ENCODE results near the gene CIB4.

Gene CIB4

GRCh38 chr2:26642429-26642828, 1.3 kb upstream of the CIB4 start:
- no peak for DNase-seq (ENCODE audit: low spot score)

- DNase-seq (ENCODE audit: low spot score), result no peak
Measured at GRCh38 chr2:26640331-26640745, 828 bp downstream of the CIB4 start.

GRCh38 chr2:26639685-26640243, 1.4 kb downstream of the CIB4 start:
- DNase-seq (ENCODE audit: low spot score), result no peak

GRCh38 chr2:26637811-26638310, 3.3 kb downstream of the CIB4 start:
- DNase-seq (ENCODE audit: low spot score), result no peak

- DNase-seq (ENCODE audit: low spot score), result no peak
Measured at GRCh38 chr2:26636935-26637334, 4.2 kb downstream of the CIB4 start.

- no peak for DNase-seq (ENCODE audit: low spot score)
Measured at GRCh38 chr2:26635401-26635800, 5.8 kb downstream of the CIB4 start.

- DNase-seq (ENCODE audit: low spot score), result no peak
Measured at GRCh38 chr2:26634636-26635230, 6.4 kb downstream of the CIB4 start.

- no peak for DNase-seq (ENCODE audit: low spot score)
Measured at GRCh38 chr2:26633993-26634595, 7.1 kb downstream of the CIB4 start.

- no peak for DNase-seq (ENCODE audit: low spot score)
Measured at GRCh38 chr2:26633351-26633945, 7.7 kb downstream of the CIB4 start.

- DNase-seq (ENCODE audit: low spot score), result no peak
Measured at GRCh38 chr2:26632624-26633185, 8.5 kb downstream of the CIB4 start.

GRCh38 chr2:26631401-26632170, 9.6 kb downstream of the CIB4 start:
- no peak for DNase-seq (ENCODE audit: low spot score)

- peak; percentile 45 for DNase-seq (ENCODE audit: low spot score)
Measured at GRCh38 chr2:26630669-26631360, 10.4 kb downstream of the CIB4 start.

- DNase-seq (ENCODE audit: low spot score), result no peak
Measured at GRCh38 chr2:26630235-26630634, 10.9 kb downstream of the CIB4 start.

- DNase-seq (ENCODE audit: low spot score), result no peak
Measured at GRCh38 chr2:26629751-26630150, 11.4 kb downstream of the CIB4 start.

- no peak for DNase-seq (ENCODE audit: low spot score)
Measured at GRCh38 chr2:26629346-26629630, 11.9 kb downstream of the CIB4 start.

- no peak for DNase-seq (ENCODE audit: low spot score)
Measured at GRCh38 chr2:26628561-26629345, 12.4 kb downstream of the CIB4 start.

- DNase-seq (ENCODE audit: low spot score), result no peak
Measured at GRCh38 chr2:26627350-26628105, 13.6 kb downstream of the CIB4 start.

GRCh38 chr2:26626606-26627005, 14.6 kb downstream of the CIB4 start:
- DNase-seq (ENCODE audit: low spot score), result no peak

GRCh38 chr2:26623541-26624495, 17.3 kb downstream of the CIB4 start:
- no peak for DNase-seq (ENCODE audit: low spot score)
